Heart right ventricle (tissue), 16 donors: ENCODE results near the gene DNAJB2. TPM values are rescaled to one million over a fixed set of nuclear protein-coding genes. Genes with fewer than 3 reads are reported as not detected.

Source experiments
- ATAC-seq, 8 donors: fragments of 200-7000 bp; cut with Tn5 transposase; one replicate each; pipeline ENCODE4 v1.9.1; 2020; ENCODE audit warnings: mild to moderate bottlenecking in 8 of 8, moderate library complexity in 8 of 8, moderate number of reproducible peaks in 1 of 8
- DNase-seq, 2 donors: peaks; one replicate each; pipeline ENCODE4 v3.0.0-alpha.2; 2020
- H3K27ac ChIP-seq, 10 donors: fragments of 200-600 bp; sonication (generic) in 2 of 10; one replicate each; pipeline versions ENCODE4 v1.5.0 to v1.8.0; 2020 to 2022; ENCODE audit warnings: mild to moderate bottlenecking in 3 of 10
- H3K27me3 ChIP-seq, 7 donors: fragments of 200-600 bp; one replicate each; pipeline ENCODE4 v1.8.0; 2021 to 2022; ENCODE audit warnings: mild to moderate bottlenecking in 2 of 7
- H3K36me3 ChIP-seq, 9 donors: fragments of 200-600 bp; sonication (generic) in 1 of 9; one replicate each; pipeline versions ENCODE4 v1.5.0 to v1.8.0; 2020 to 2022; ENCODE audit warnings: mild to moderate bottlenecking in 2 of 9
- H3K4me1 ChIP-seq, 9 donors: fragments of 200-600 bp; sonication (generic) in 1 of 9; one replicate each; pipeline versions ENCODE4 v1.5.0 to v1.8.0; 2020 to 2022; ENCODE audit warnings: mild to moderate bottlenecking in 4 of 9
- H3K4me3 ChIP-seq, 10 donors: fragments of 200-600 bp; sonication (generic) in 2 of 10; one replicate each; pipeline versions ENCODE4 v1.5.0 to v1.8.0; 2020 to 2022; ENCODE audit warnings: mild to moderate bottlenecking in 7 of 10, moderate library complexity in 2 of 10
- H3K9me3 ChIP-seq, 11 donors: fragments of 200-600 bp in 10 of 11; sonication (generic) in 2 of 11; one replicate each; pipeline versions ENCODE4 v1.5.0 to v1.8.0; 2013 to 2022; ENCODE audit warnings: mild to moderate bottlenecking in 2 of 11, control low read depth in 1 of 11, moderate library complexity in 1 of 11
- WGBS, 2 donors: extraction: QIAGEN DNeasy Blood & Tissue Kit; methylation state at CpG; one replicate each; pipeline ENCODE4 v1.1.7; 2013; ENCODE audit warnings: inconsistent platforms in 1 of 2; 5-methylcytosine and 5-hydroxymethylcytosine counted together
- intact Hi-C, 10 donors: fragments of 100-400 bp; cut with DNase I; formaldehyde crosslinking; loops; one replicate each; pipeline versions ENCODE4 v1.11.1 to v1.14.2; 2022
- polyA plus RNA-seq, 2 donors: library from polyadenylated mRNA; stranded (reverse); fragments of 200-250 nt; gene quantifications; one replicate each; pipeline ENCODE4 v1.2.3, GENCODE V29; 2013
- total RNA-seq, 10 donors: library from RNA; stranded (reverse); fragmentation: NEBNext Ultra II Directional in 3 of 10; extraction: Animal tissue kit (Norgen Biotek cat#: 25700) in 3 of 10; gene quantifications; one replicate each; pipeline versions ENCODE4 v1.2.1 to v1.2.4, GENCODE V29; 2021 to 2023
- TF ChIP-seq, protein P1 (sequence below), 9 donors: fragments of 200-600 bp; sonication (generic) in 2 of 9; IDR thresholded peaks; one replicate each; pipeline versions ENCODE4 v1.5.0 to v1.8.0; 2021 to 2022; ENCODE audit warnings: antibody characterized with exemption in 9 of 9, mild to moderate bottlenecking in 5 of 9, moderate library complexity in 1 of 9
- donor health status: Arrhythmogenic right ventricular cardiomyopathy.
- donor health status: ischemic (EF 13 %, LVEDD 7.1; RV severe dilation, severe dysfunction).
- donor health status: healthy with polysubstance abuse.
- donor health status: DM: no; HTN: yes; CAD: no.
- donor health status: DM: no; HTN: no; CAD: no.
- donor health status: ischemic (EF 25% LVEDD 6.9; RV normal size, moderate dysfunction).
- donor health status: ischemic (EF 25% LVEDD 5.7; RV mildly dilated, moderate dysfunction).
- donor health status: healthy.
- donor health status: DM: yes; HTN: yes; CAD: no.
- donor health status: Ischemic cardiomyopathy.
- donor health status: ischemic (EF 35%, LVEDD 5.7; RV mildly dilated, moderate dysfunction).
- donor health status: nonischemic (EF 11% LVEDD 7.7; RV severe dilation, severe dysfunction).
- donor health status: DM: yes; HTN: yes; CAD: no.
- donor health status: PGD.
- donor health status: ischemic (EF 29% LVEDD 5.4; RV normal size, mild dysfunction).
- donor health status: nonischemic (EF 23%, LVEDD 6.1; RV moderate dilation, normal function).

The DNAJB2 gene
- total and polyA plus RNA-seq, 12 donors, result 55.6 to 148 (median 83.1) TPM

DNA sequence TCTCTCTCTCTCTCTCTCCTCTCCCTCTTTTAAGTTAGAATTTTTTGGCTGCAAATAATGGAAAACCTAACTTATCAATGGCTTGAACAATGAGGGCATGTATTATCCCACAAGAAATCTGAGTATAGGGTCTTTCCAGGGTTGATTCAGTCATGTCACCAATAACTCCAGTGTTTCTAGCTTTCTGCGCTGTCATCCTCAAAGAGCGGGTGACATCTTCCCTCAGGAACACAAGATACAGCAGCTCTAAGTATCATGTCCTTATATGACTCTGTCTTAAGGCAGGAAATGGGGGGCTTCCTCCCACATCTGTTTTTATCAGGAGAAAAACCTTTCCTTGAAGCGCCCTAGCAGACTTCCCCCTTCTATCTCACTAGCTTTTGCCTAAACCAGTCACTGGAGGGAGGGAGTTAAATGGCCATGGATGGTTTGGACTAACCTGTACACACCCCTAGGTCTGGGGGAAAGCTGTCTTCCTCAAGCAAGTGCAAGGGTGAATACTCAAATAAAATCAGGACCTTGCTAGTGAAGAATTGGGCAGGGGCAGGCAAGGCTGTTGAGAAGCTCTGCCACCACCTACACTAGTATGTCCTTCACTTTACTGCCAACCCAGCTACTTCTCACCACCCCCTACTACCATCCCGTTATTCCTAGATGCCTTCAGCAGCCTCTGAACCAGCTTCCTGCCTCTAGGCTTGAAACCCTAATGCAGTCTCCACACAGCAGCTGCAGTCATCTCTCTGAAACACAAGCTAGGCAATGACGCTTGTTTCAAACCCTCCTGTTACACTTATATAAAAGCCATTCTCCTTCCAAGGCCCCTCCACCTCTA, 17.9 kb upstream of the DNAJB2 start:
- intact Hi-C loops, result no loop called here
- Histone ChIP-seq H3K4me3 (no peak overlapping the region), H3K36me3 (no peaks in the 10 kb centered on the region), H3K9me3 (no peaks in the 10 kb centered on the region), H3K4me1 (no peaks in the 10 kb centered on the region), H3K27me3 (peaks cover 0 to 29% (median 10%) of the 10 kb centered on the region in 7 donors), H3K27ac (no peak overlapping the region)
- 43 to 51% methylated on average over 5 of the region's 5 CpGs for WGBS, 2 donors
- DNase-seq (no peak), ATAC-seq (no peak)
- TF ChIP-seq, protein P1, sequence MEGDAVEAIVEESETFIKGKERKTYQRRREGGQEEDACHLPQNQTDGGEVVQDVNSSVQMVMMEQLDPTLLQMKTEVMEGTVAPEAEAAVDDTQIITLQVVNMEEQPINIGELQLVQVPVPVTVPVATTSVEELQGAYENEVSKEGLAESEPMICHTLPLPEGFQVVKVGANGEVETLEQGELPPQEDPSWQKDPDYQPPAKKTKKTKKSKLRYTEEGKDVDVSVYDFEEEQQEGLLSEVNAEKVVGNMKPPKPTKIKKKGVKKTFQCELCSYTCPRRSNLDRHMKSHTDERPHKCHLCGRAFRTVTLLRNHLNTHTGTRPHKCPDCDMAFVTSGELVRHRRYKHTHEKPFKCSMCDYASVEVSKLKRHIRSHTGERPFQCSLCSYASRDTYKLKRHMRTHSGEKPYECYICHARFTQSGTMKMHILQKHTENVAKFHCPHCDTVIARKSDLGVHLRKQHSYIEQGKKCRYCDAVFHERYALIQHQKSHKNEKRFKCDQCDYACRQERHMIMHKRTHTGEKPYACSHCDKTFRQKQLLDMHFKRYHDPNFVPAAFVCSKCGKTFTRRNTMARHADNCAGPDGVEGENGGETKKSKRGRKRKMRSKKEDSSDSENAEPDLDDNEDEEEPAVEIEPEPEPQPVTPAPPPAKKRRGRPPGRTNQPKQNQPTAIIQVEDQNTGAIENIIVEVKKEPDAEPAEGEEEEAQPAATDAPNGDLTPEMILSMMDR (IDR thresholded peaks at IDR 0.05), result no peak

DNA sequence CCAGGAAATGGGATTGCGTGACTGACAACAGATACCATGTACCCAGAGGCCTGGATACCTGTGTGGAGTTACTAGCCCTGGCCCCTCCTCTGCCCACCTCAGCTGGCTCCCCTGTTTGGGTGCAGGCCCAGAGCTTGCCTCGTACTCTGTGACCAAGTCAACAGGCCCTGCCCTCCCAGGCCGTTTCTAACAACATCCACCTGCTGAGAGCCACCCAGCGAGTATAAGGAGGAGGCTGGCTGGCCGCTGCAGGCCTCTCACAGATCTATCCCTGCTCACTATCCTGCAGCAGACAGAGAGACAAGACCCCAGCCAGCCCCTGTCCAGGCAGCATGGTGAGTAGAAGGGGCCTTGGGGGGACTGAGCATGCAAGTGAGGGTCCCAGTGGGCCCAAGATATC, 12.9 kb upstream of the DNAJB2 start:
- ATAC-seq, result no peak
- 77 to 79% methylated on average over 5 of the region's 5 CpGs for WGBS, 2 donors

DNA sequence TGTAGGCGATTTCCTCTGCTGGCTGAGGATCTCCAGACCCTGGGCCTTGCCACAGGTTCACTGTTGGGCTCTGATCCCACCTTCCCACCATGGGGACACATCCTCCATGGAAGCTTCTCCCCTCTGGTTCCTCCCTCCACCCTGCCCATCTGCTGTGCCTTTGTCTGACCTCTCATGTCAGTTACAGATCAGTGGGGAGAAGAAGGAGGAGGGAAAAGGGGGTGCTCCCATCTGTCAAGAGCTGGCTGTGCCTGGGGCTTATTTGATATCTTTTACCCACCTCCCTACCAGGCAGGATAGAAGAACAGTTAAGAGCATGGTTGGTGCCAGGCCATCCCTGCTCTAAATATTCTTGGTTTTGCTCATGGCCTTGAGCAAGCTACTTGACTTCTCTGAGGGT, 12.3 kb upstream of the DNAJB2 start:
- ATAC-seq, result no peak
- 85 to 86% methylated on average over 1 of the region's 1 CpG for WGBS, 2 donors
- peaks cover 0 to 9% (median 0%) of the 10 kb centered on the region in 9 donors for H3K4me1 ChIP-seq
- H3K36me3 ChIP-seq, result no peaks in the 10 kb centered on the region
- intact Hi-C loops, result no loop called here
- TF ChIP-seq, protein P1 (IDR thresholded peaks at IDR 0.05), result no peak
- no peak for DNase-seq
- no peaks in the 10 kb centered on the region for H3K9me3 ChIP-seq
- no peak overlapping the region for H3K27ac ChIP-seq
- no peaks in the 10 kb centered on the region for H3K27me3 ChIP-seq
- no peak overlapping the region for H3K4me3 ChIP-seq

More for the DNA sequence above, 12.9 kb upstream of the DNAJB2 start:
- intact Hi-C loops, result no loop called here
- Histone ChIP-seq H3K4me3 (no peak overlapping the region), H3K36me3 (no peaks in the 10 kb centered on the region), H3K4me1 (peaks cover 0 to 9% (median 0%) of the 10 kb centered on the region in 9 donors), H3K9me3 (no peaks in the 10 kb centered on the region), H3K27ac (no peak overlapping the region), H3K27me3 (no peaks in the 10 kb centered on the region)
- DNase-seq, result no peak
- TF ChIP-seq, protein P1 (IDR thresholded peaks at IDR 0.05), result no peak

DNA sequence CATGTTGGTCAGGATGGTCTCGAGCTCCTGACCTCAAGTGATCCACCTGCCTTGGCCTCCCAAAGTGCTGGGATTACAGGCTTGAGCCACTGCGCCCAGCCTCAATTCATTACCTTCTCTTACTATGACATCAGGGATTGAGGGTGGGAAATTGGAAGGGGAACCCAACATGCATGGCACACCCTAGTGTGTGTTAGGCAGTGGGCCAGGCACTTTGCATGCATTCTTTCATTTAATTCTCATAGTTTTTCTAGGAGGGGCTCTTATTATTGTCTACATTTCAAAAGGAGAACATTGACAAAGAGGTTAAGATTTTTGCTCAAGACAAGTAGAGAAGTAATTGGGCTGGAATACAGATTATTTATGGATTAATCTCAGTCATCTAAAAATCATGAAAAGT, 10.9 kb upstream of the DNAJB2 start:
- ATAC-seq (no peak), DNase-seq (no peak)
- TF ChIP-seq, protein P1 (IDR thresholded peaks at IDR 0.05), result no peak
- 80 to 87% methylated on average over 2 of the region's 2 CpGs for WGBS, 2 donors
- H3K4me3 ChIP-seq, result no peak overlapping the region
- no peaks in the 10 kb centered on the region for H3K36me3 ChIP-seq
- H3K9me3 ChIP-seq, result no peaks in the 10 kb centered on the region
- peaks cover 0 to 15% (median 0%) of the 10 kb centered on the region in 9 donors for H3K4me1 ChIP-seq
- intact Hi-C loops, result no loop called here
- no peaks in the 10 kb centered on the region for H3K27me3 ChIP-seq
- H3K27ac ChIP-seq, result no peak overlapping the region
